Upper lobe of left lung (tissue), 6 donors: Measurements from ENCODE around the gene DNAJB12. TPM values are rescaled to one million over a fixed set of nuclear protein-coding genes. Genes with fewer than 3 reads are reported as not detected.

Source experiments
- ATAC-seq, 2 donors: fragments of 200-7000 bp; cut with Tn5 transposase; one replicate each; pipeline ENCODE4 v1.9.1; 2022; ENCODE audit warnings: mild to moderate bottlenecking in 2 of 2, moderate library complexity in 2 of 2; ENCODE audit not compliant: low FRiP score in 2 of 2
- DNase-seq, 2 donors: peaks; one replicate each; pipeline ENCODE4 v3.0.0-alpha.2; 2019 to 2020
- H3K27ac ChIP-seq, 4 donors: fragments of 200-600 bp; sonication (generic); one replicate each; pipeline ENCODE4 v1.5.1; 2016 to 2019
- H3K27me3 ChIP-seq, 4 donors: fragments of 200-600 bp; sonication (generic); one replicate each; pipeline ENCODE4 v1.5.1; 2017 to 2019
- H3K36me3 ChIP-seq, 4 donors: fragments of 200-600 bp; sonication (generic); one replicate each; pipeline ENCODE4 v1.5.1; 2016 to 2019
- H3K4me1 ChIP-seq, 4 donors: fragments of 200-600 bp; sonication (generic); one replicate each; pipeline ENCODE4 v1.5.1; 2018 to 2019
- H3K4me3 ChIP-seq, 4 donors: fragments of 200-600 bp; sonication (generic); one replicate each; pipeline ENCODE4 v1.5.1; 2017 to 2019; ENCODE audit warnings: mild to moderate bottlenecking in 2 of 4, moderate library complexity in 1 of 4
- H3K9me3 ChIP-seq, 4 donors: fragments of 200-600 bp; sonication (generic); one replicate each; pipeline ENCODE4 v1.5.1; 2018 to 2019
- CTCF ChIP-seq, 6 experiments: fragments of 450-650 bp in 4 of 6; fragments of 200-600 bp in 2 of 6; sonication (generic) in 2 of 6; IDR thresholded peaks; one replicate each; pipeline ENCODE4 v1.5.1; 2016 to 2019; ENCODE audit warnings: antibody characterized with exemption in 6 of 6
- EP300 ChIP-seq, 4 donors: sonication (generic); formaldehyde crosslinking; IDR thresholded peaks; one replicate each; pipeline ENCODE4 v1.5.1; 2017; ENCODE audit warnings: antibody characterized with exemption in 4 of 4, control low read depth in 2 of 4
- POLR2A ChIP-seq, 4 donors: fragments of 450-650 bp; IDR thresholded peaks; one replicate each; pipeline ENCODE4 v1.5.1; 2016 to 2017; ENCODE audit warnings: antibody characterized with exemption in 4 of 4, mild to moderate bottlenecking in 2 of 4
- POLR2AphosphoS5 ChIP-seq, 2 donors: sonication (generic); formaldehyde crosslinking; IDR thresholded peaks; one replicate each; pipeline ENCODE4 v1.5.1; 2017; ENCODE audit warnings: antibody characterized with exemption in 2 of 2
- WGBS, 2 donors: methylation state at CpG; one replicate each; pipeline ENCODE4 v1.1.5; 2017 to 2018; 5-methylcytosine and 5-hydroxymethylcytosine counted together
- small RNA-seq, 4 donors: library from RNA; depleted of rRNA; stranded (forward); fragments of <200 nt; gene quantifications; one replicate each; pipeline ENCODE3, GENCODE V24; 2016
- total RNA-seq, 6 donors: library from RNA; depleted of rRNA in 4 of 6; stranded (reverse); fragments of >200 nt in 4 of 6; gene quantifications; one replicate each; pipeline versions ENCODE4 v1.1.0 to v1.2.1, GENCODE V29; 2016 to 2021
- donor health status: DM: no; HTN: no; CAD: no; lungs with moderate emphysema.
- donor health status: DM: no; HTN: yes; CAD: no; lungs with severe emphysema.

The DNAJB12 gene
- total RNA-seq, 6 donors from 2014 or later: 24.4 to 81.7 (median 49.2) TPM

GRCh38 chr10:72283131-72283530 lies 71.6 kb downstream of the DNAJB12 start:
- Histone ChIP-seq H3K36me3 (no peaks in the 10 kb centered on the region), H3K4me1 (peaks cover 2 to 12% (median 3%) of the 10 kb centered on the region in 4 donors), H3K9me3 (no peaks in the 10 kb centered on the region), H3K27ac (no peak overlapping the region), H3K27me3 (no peaks in the 10 kb centered on the region), H3K4me3 (no peak overlapping the region)
- 64 to 85% methylated on average over 3 of the region's 3 CpGs for WGBS, 2 donors
- no peak for ATAC-seq
- no peak for DNase-seq
- TF ChIP-seq POLR2AphosphoS5 (IDR thresholded peaks at IDR 0.05): no peak
- TF ChIP-seq CTCF (IDR thresholded peaks at IDR 0.05): no peak
- TF ChIP-seq EP300 (IDR thresholded peaks at IDR 0.05): no peak
- no peak for TF ChIP-seq POLR2A (IDR thresholded peaks at IDR 0.05)

Small RNA genes within 50 kb of the gene (small RNA-seq; reads per million reads assigned to genes)
- 0 reads per million in 4 donors for gene RNU6-805P

Other genes starting within 250 kb of the DNAJB12 start
- 100 to 1,000 TPM in 1 of 6 donors, 10 to 100 TPM in 5; 34.6 to 110 (median 92.6) TPM for gene ANAPC16, start 138.9 kb downstream of the DNAJB12 start, total RNA-seq
- gene ASCC1, start 138.6 kb downstream of the DNAJB12 start, total RNA-seq: 10 to 100 TPM; 20.4 to 40.7 (median 24.4) TPM
- 100 to 1,000 TPM in 5 of 6 donors, 10 to 100 TPM in 1; 81.0 to 218 (median 151) TPM for gene DDIT4, start 81.0 kb downstream of the DNAJB12 start, total RNA-seq